OCI-LY3 (cell line): Measurements from ENCODE around the gene GGCX.

Experiments used
- H2AFZ ChIP-seq: fragments of 200-600, 300-600 bp; shearing (Covaris generic); 2 replicates; pipeline ENCODE4 v1.6.0; 2014; ENCODE audit warnings: antibody characterized with exemption, low read depth, low read length
- H3K27ac ChIP-seq: fragments of 200-600, 300-600 bp; sonication (generic); 2 replicates; pipeline ENCODE4 v1.5.1; 2014; ENCODE audit warnings: mild to moderate bottlenecking, low read length, moderate library complexity, mixed read lengths
- H3K27me3 ChIP-seq: fragments of 200-600, 300-600 bp; sonication (generic); 2 replicates; pipeline ENCODE4 v1.6.1; 2014; ENCODE audit warnings: low read depth, low read length, mixed read lengths
- H3K36me3 ChIP-seq: fragments of 200-600, 300-600 bp; sonication (generic); replicated peaks from 2 replicates; pipeline ENCODE3; 2014; ENCODE audit warnings: low read depth, low read length, mixed read lengths
- H3K4me1 ChIP-seq: fragments of 300-600, 200-600 bp; sonication (generic); 2 replicates; pipeline ENCODE4 v1.6.1; 2014; ENCODE audit warnings: low read length, mixed read lengths
- H3K4me2 ChIP-seq: fragments of 200-600, 300-600 bp; sonication (generic); 2 replicates; pipeline ENCODE4 v1.6.1; 2014; ENCODE audit warnings: low read length, mixed read lengths
- H3K4me3 ChIP-seq: fragments of 300-600, 200-600 bp; sonication (generic); 2 replicates; pipeline ENCODE4 v1.5.1; 2014; ENCODE audit warnings: antibody characterized with exemption, mild to moderate bottlenecking, low read length, moderate library complexity
- H3K79me2 ChIP-seq: fragments of 300-600, 200-600 bp; shearing (Covaris generic); 2 replicates; pipeline ENCODE4 v1.6.1; 2014; ENCODE audit warnings: mild to moderate bottlenecking, low read length, mixed read lengths
- H3K9ac ChIP-seq: fragments of 300-600, 200-600 bp; shearing (Covaris generic); 2 replicates; pipeline ENCODE4 v1.6.0; 2014; ENCODE audit warnings: mild to moderate bottlenecking, low read length, moderate library complexity
- H3K9me3 ChIP-seq: fragments of 200-600, 300-600 bp; shearing (Covaris generic); 2 replicates; pipeline ENCODE4 v1.6.1; 2014; ENCODE audit warnings: low read length, mixed read lengths; ENCODE audit not compliant: insufficient read depth
- H4K20me1 ChIP-seq: fragments of 200-600, 300-600 bp; sonication (generic); 2 replicates; pipeline ENCODE4 v1.6.1; 2016; ENCODE audit warnings: low read length, mixed read lengths; ENCODE audit not compliant: insufficient read depth
- EZH2phosphoT487 ChIP-seq: fragments of 200-600 bp; shearing (Covaris generic); IDR thresholded peaks from 2 replicates; pipeline ENCODE4 v1.6.1; 2018; ENCODE audit warnings: antibody characterized with exemption, mixed run types, low read depth
- TF ChIP-seq, protein P1 (sequence below): fragments of 200-600, 300-600 bp; sonication (generic); IDR thresholded peaks from 2 replicates; pipeline ENCODE4 v1.5.1; 2014; ENCODE audit warnings: antibody characterized with exemption, low read length, low read depth

Gene GGCX

GRCh38 chr2:85505551-85506238 is 55.6 kb downstream of the GGCX start:
- no peak overlapping the region for H3K4me2 ChIP-seq
- no peak overlapping the region for H3K27ac ChIP-seq

DNA sequence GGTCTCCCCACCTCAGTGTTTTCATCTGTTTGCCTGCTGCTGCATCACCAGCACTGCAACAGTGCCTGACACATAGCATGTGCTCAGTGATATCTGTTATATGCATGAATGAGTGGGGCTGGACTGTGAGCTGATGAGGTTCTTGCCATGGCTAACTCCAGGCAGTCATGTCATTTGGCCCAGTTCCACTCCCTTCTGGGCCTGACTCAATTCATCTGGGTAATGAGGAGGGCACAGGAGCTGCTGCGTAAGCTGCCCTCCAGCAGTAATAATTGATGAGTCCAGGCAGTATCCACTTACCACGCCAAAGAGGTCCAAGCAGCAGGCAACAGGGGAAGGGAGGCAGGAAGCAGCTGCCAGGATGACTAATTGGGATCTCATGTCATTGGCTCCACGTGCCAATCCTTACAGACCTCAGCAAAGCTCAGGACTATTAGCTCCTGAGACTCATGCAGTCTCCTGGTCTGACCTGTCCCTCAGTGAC is 56.5 kb downstream of the GGCX start:
- Histone ChIP-seq H3K4me3 (no peak overlapping the region), H3K4me1 (peaks cover 2% of the 10 kb centered on the region; the same call in 1 of the 2 replicates), H3K4me2 (no peak overlapping the region), H2AFZ (no peak overlapping the region), H3K27ac (no peak overlapping the region), H4K20me1 (no peaks in the 10 kb centered on the region), H3K27me3 (no peaks in the 10 kb centered on the region), H3K9ac (no peak overlapping the region), H3K79me2 (no peaks in the 10 kb centered on the region), H3K9me3 (no peaks in the 10 kb centered on the region), H3K36me3 (no peaks in the 10 kb centered on the region)
- no peak for TF ChIP-seq EZH2phosphoT487
- TF ChIP-seq, protein P1, sequence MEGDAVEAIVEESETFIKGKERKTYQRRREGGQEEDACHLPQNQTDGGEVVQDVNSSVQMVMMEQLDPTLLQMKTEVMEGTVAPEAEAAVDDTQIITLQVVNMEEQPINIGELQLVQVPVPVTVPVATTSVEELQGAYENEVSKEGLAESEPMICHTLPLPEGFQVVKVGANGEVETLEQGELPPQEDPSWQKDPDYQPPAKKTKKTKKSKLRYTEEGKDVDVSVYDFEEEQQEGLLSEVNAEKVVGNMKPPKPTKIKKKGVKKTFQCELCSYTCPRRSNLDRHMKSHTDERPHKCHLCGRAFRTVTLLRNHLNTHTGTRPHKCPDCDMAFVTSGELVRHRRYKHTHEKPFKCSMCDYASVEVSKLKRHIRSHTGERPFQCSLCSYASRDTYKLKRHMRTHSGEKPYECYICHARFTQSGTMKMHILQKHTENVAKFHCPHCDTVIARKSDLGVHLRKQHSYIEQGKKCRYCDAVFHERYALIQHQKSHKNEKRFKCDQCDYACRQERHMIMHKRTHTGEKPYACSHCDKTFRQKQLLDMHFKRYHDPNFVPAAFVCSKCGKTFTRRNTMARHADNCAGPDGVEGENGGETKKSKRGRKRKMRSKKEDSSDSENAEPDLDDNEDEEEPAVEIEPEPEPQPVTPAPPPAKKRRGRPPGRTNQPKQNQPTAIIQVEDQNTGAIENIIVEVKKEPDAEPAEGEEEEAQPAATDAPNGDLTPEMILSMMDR = no peak

More at GRCh38 chr2:85505551-85506238, 55.6 kb downstream of the GGCX start:
- no peaks in the 10 kb centered on the region for H3K36me3 ChIP-seq
- H3K4me3 ChIP-seq = no peak overlapping the region
- H2AFZ ChIP-seq = no peak overlapping the region; the same call in 1 of the 2 replicates
- H3K27me3 ChIP-seq = no peaks in the 10 kb centered on the region
- H4K20me1 ChIP-seq = no peaks in the 10 kb centered on the region
- peaks cover 5% of the 10 kb centered on the region for H3K4me1 ChIP-seq
- H3K79me2 ChIP-seq = no peaks in the 10 kb centered on the region
- H3K9ac ChIP-seq = no peak overlapping the region
- H3K9me3 ChIP-seq = no peaks in the 10 kb centered on the region
- TF ChIP-seq EZH2phosphoT487 = no peak
- TF ChIP-seq, protein P1 = no peak

- no peak overlapping the region for H3K4me3 ChIP-seq
- no peak overlapping the region for H3K4me2 ChIP-seq
- no peak overlapping the region for H2AFZ ChIP-seq
- no peaks in the 10 kb centered on the region for H3K9me3 ChIP-seq
- H3K9ac ChIP-seq = no peak overlapping the region
- no peak overlapping the region for H3K27ac ChIP-seq
- no peaks in the 10 kb centered on the region for H3K4me1 ChIP-seq
- TF ChIP-seq EZH2phosphoT487 = no peak
- TF ChIP-seq, protein P1 = no peak
- H3K27me3 ChIP-seq = no peaks in the 10 kb centered on the region
- H4K20me1 ChIP-seq = no peaks in the 10 kb centered on the region
- no peaks in the 10 kb centered on the region for H3K79me2 ChIP-seq
- no peaks in the 10 kb centered on the region for H3K36me3 ChIP-seq
Measured at GRCh38 chr2:85503851-85504777, 57.2 kb downstream of the GGCX start.
